SK-N-SH treated with all-trans-retinoic acid at 6 μM for 48 hours (cell line): ENCODE results near the gene UBXN2A.
A peak's percentile ranks its signal among the peaks of the same experiment; 100 is the strongest.

ENCODE experiments used
- ATAC-seq: fragments of 200-7000 bp; cut with Tn5 transposase; 3 replicates; pipeline ENCODE4 v1.9.1; 2020; ENCODE audit warnings: mild to moderate bottlenecking, moderate library complexity
- ARNTL ChIP-seq: fragments of 450-650 bp; formaldehyde crosslinking; IDR thresholded peaks from 2 replicates; pipeline ENCODE4 v1.5.0; 2020; ENCODE audit warnings: low read depth, mild to moderate bottlenecking, moderate library complexity, borderline replicate concordance
- BACH2 ChIP-seq: fragments of 250-450 bp; sonication (Bioruptor Pico); IDR thresholded peaks from 2 replicates; pipeline ENCODE4 v1.9.0; 2021; ENCODE audit warnings: mild to moderate bottlenecking, borderline replicate concordance
- CSDC2 ChIP-seq: fragments of 250-450 bp; sonication (Bioruptor Pico); IDR thresholded peaks from 2 replicates; pipeline ENCODE4 v1.5.0; 2020; ENCODE audit warnings: mild to moderate bottlenecking, moderate library complexity
- ESRRG ChIP-seq: fragments of 250-450 bp; sonication (Bioruptor Pico); IDR thresholded peaks from 2 replicates; pipeline ENCODE4 v1.6.1; 2021; ENCODE audit warnings: mild to moderate bottlenecking
- GLIS3 ChIP-seq: fragments of 250-450 bp; sonication (Bioruptor Pico); IDR thresholded peaks from 2 replicates; pipeline ENCODE4 v1.5.0; 2020; ENCODE audit warnings: mild to moderate bottlenecking, moderate library complexity
- ISL1 ChIP-seq: fragments of 250-450 bp; sonication (Bioruptor Pico); IDR thresholded peaks from 2 replicates; pipeline ENCODE4 v2.1.2; 2022; ENCODE audit warnings: mild to moderate bottlenecking, moderate library complexity
- OSR1 ChIP-seq: fragments of 250-450 bp; sonication (Bioruptor Pico); IDR thresholded peaks from 2 replicates; pipeline ENCODE4 v1.8.0; 2022; ENCODE audit warnings: moderate library complexity, mild to moderate bottlenecking, inconsistent platforms
- PPARA ChIP-seq: fragments of 250-450 bp; sonication (Bioruptor Pico); IDR thresholded peaks from 2 replicates; pipeline ENCODE4 v1.5.0; 2020; ENCODE audit warnings: mild to moderate bottlenecking, borderline replicate concordance
- RARB ChIP-seq: fragments of 250-450 bp; sonication (Bioruptor Pico); IDR thresholded peaks from 2 replicates; pipeline ENCODE4 v1.8.0; 2021; ENCODE audit warnings: mild to moderate bottlenecking, moderate library complexity
- SNAI2 ChIP-seq: fragments of 250-450 bp; sonication (Bioruptor Pico); IDR thresholded peaks from 2 replicates; pipeline ENCODE4 v1.5.0; 2020; ENCODE audit warnings: mild to moderate bottlenecking, moderate library complexity
- TCF4 ChIP-seq: fragments of 250-450 bp; sonication (Bioruptor Pico); IDR thresholded peaks from 2 replicates; pipeline ENCODE4 v1.8.0; 2021; ENCODE audit warnings: mild to moderate bottlenecking, moderate library complexity, borderline replicate concordance
- TOX ChIP-seq: fragments of 250-450 bp; sonication (Bioruptor Pico); IDR thresholded peaks from 2 replicates; pipeline ENCODE4 v1.8.0; 2021; ENCODE audit warnings: mild to moderate bottlenecking, moderate library complexity, borderline replicate concordance
- ZC3H10 ChIP-seq: fragments of 250-450 bp; sonication (Bioruptor Pico); IDR thresholded peaks from 2 replicates; pipeline ENCODE4 v1.5.1; 2021; ENCODE audit warnings: mild to moderate bottlenecking, moderate library complexity
- ZFP3 ChIP-seq: fragments of 250-450 bp; sonication (Bioruptor Pico); IDR thresholded peaks from 2 replicates; pipeline ENCODE4 v1.5.0; 2020; ENCODE audit warnings: mild to moderate bottlenecking, moderate library complexity
- ZFP30 ChIP-seq: fragments of 450-650 bp; formaldehyde crosslinking; IDR thresholded peaks from 2 replicates; pipeline ENCODE4 v1.5.0; 2022; ENCODE audit warnings: mild to moderate bottlenecking, moderate library complexity
- ZNF565 ChIP-seq: fragments of 450-650 bp; formaldehyde crosslinking; conservative IDR thresholded peaks from 2 replicates; pipeline ENCODE4 v1.5.0; 2020; ENCODE audit warnings: low read depth, mild to moderate bottlenecking, moderate library complexity
- ZNF70 ChIP-seq: fragments of 450-650 bp; formaldehyde crosslinking; IDR thresholded peaks from 2 replicates; pipeline ENCODE4 v1.5.0; 2020; ENCODE audit warnings: mild to moderate bottlenecking, moderate library complexity
- ZNF8 ChIP-seq: fragments of 450-650 bp; formaldehyde crosslinking; IDR thresholded peaks from 2 replicates; pipeline ENCODE4 v1.5.0; 2020; ENCODE audit warnings: mild to moderate bottlenecking, moderate library complexity
- TF ChIP-seq, protein P1 (sequence below): fragments of 250-450 bp; sonication (Bioruptor Pico); IDR thresholded peaks from 2 replicates; pipeline ENCODE4 v1.8.0; 2021; ENCODE audit warnings: low read depth, mild to moderate bottlenecking, moderate library complexity, borderline replicate concordance
- TF ChIP-seq, protein P2 (sequence below): fragments of 250-450 bp; sonication (Bioruptor Pico); IDR thresholded peaks from 2 replicates; pipeline ENCODE4 v1.5.0; 2020; ENCODE audit warnings: mild to moderate bottlenecking, moderate library complexity
- TF ChIP-seq, protein P3 (sequence below): fragments of 250-450 bp; sonication (Bioruptor Pico); IDR thresholded peaks from 2 replicates; pipeline ENCODE4 v1.5.1; 2020; ENCODE audit warnings: low read depth, mild to moderate bottlenecking, moderate library complexity
- TF ChIP-seq, protein P4 (sequence below): fragments of 250-450 bp; sonication (Bioruptor Pico); IDR thresholded peaks from 2 replicates; pipeline ENCODE4 v1.5.1; 2021; ENCODE audit warnings: mild to moderate bottlenecking, moderate library complexity

Gene UBXN2A

DNA sequence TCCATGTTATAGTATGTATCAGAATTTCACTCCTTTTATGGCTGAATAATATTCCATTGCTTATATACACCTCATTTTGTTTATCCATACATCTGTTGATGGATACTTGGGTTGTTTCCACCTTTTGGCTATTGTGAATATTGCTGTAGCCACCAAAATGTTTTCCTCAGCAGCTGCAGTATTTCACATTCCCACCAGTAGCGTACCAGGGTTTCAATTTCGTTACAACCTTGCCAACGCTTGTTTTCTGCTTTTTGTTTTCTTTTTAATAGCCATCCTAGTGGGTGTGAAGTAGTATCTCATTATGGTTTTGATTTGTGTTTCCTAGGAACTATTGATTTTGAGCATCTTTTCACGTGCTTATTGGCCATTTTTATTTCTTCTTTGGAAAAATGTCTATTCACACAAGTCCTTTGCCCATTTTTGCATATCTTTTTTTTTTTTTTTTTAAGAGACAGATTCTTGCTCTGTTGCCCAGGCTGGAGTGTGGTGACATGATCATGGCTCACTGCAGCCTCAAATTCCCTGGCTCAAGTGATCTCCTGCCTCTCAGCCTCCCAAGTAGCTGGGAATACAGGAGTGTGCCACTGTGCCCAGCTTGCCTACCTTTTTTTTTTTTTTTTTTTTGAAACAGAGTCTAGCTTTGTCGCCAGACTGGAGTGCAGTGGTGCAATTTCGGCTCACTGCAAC lies 14.2 kb downstream of the UBXN2A start (continued):
- TF ChIP-seq OSR1 (CRISPR knock-in tag) = no peak

DNA sequence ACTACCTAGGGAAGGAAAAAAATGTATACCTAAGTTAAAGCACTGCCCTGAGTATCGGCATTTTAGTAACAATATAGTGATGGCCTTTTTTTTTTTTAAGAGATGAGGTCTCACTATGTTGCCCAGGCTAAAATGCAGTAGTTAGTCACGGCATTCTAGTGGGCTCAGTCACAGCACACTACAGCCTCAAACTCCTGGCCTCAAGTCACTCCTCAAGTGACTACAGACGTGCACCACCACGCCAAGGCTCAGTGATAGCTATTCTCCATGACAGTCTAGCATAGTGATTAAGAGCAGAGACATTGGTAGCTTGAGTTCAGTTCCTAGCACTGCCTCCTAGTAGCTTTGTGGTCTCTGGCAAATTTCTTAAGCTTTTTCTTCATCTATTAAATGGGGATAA lies 27.6 kb downstream of the UBXN2A start:
- ATAC-seq = no peak
- no peak for TF ChIP-seq PPARA (CRISPR knock-in tag)
- TF ChIP-seq ZNF8 (CRISPR knock-in tag) = no peak
- TF ChIP-seq OSR1 (CRISPR knock-in tag) = no peak
- no peak for TF ChIP-seq ZNF565 (CRISPR knock-in tag)
- TF ChIP-seq, protein P1, sequence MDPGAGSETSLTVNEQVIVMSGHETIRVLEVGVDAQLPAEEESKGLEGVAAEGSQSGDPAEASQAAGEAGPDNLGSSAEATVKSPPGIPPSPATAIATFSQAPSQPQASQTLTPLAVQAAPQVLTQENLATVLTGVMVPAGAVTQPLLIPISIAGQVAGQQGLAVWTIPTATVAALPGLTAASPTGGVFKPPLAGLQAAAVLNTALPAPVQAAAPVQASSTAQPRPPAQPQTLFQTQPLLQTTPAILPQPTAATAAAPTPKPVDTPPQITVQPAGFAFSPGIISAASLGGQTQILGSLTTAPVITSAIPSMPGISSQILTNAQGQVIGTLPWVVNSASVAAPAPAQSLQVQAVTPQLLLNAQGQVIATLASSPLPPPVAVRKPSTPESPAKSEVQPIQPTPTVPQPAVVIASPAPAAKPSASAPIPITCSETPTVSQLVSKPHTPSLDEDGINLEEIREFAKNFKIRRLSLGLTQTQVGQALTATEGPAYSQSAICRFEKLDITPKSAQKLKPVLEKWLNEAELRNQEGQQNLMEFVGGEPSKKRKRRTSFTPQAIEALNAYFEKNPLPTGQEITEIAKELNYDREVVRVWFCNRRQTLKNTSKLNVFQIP (CRISPR knock-in tag) = no peak
- TF ChIP-seq CSDC2 = no peak
- TF ChIP-seq, protein P2, sequence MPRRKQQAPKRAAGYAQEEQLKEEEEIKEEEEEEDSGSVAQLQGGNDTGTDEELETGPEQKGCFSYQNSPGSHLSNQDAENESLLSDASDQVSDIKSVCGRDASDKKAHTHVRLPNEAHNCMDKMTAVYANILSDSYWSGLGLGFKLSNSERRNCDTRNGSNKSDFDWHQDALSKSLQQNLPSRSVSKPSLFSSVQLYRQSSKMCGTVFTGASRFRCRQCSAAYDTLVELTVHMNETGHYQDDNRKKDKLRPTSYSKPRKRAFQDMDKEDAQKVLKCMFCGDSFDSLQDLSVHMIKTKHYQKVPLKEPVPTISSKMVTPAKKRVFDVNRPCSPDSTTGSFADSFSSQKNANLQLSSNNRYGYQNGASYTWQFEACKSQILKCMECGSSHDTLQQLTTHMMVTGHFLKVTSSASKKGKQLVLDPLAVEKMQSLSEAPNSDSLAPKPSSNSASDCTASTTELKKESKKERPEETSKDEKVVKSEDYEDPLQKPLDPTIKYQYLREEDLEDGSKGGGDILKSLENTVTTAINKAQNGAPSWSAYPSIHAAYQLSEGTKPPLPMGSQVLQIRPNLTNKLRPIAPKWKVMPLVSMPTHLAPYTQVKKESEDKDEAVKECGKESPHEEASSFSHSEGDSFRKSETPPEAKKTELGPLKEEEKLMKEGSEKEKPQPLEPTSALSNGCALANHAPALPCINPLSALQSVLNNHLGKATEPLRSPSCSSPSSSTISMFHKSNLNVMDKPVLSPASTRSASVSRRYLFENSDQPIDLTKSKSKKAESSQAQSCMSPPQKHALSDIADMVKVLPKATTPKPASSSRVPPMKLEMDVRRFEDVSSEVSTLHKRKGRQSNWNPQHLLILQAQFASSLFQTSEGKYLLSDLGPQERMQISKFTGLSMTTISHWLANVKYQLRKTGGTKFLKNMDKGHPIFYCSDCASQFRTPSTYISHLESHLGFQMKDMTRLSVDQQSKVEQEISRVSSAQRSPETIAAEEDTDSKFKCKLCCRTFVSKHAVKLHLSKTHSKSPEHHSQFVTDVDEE (CRISPR knock-in tag) = no peak
- TF ChIP-seq ESRRG (CRISPR knock-in tag) = no peak
- TF ChIP-seq BACH2 (CRISPR knock-in tag) = no peak
- TF ChIP-seq, protein P3, sequence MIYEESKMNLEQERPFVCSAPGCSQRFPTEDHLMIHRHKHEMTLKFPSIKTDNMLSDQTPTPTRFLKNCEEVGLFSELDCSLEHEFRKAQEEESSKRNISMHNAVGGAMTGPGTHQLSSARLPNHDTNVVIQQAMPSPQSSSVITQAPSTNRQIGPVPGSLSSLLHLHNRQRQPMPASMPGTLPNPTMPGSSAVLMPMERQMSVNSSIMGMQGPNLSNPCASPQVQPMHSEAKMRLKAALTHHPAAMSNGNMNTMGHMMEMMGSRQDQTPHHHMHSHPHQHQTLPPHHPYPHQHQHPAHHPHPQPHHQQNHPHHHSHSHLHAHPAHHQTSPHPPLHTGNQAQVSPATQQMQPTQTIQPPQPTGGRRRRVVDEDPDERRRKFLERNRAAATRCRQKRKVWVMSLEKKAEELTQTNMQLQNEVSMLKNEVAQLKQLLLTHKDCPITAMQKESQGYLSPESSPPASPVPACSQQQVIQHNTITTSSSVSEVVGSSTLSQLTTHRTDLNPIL (CRISPR knock-in tag) = no peak
- TF ChIP-seq, protein P4, sequence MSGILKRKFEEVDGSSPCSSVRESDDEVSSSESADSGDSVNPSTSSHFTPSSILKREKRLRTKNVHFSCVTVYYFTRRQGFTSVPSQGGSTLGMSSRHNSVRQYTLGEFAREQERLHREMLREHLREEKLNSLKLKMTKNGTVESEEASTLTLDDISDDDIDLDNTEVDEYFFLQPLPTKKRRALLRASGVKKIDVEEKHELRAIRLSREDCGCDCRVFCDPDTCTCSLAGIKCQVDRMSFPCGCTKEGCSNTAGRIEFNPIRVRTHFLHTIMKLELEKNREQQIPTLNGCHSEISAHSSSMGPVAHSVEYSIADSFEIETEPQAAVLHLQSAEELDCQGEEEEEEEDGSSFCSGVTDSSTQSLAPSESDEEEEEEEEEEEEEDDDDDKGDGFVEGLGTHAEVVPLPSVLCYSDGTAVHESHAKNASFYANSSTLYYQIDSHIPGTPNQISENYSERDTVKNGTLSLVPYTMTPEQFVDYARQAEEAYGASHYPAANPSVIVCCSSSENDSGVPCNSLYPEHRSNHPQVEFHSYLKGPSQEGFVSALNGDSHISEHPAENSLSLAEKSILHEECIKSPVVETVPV = no peak
- no peak for TF ChIP-seq TCF4
- TF ChIP-seq, all 23 proteins: peak for 0

DNA sequence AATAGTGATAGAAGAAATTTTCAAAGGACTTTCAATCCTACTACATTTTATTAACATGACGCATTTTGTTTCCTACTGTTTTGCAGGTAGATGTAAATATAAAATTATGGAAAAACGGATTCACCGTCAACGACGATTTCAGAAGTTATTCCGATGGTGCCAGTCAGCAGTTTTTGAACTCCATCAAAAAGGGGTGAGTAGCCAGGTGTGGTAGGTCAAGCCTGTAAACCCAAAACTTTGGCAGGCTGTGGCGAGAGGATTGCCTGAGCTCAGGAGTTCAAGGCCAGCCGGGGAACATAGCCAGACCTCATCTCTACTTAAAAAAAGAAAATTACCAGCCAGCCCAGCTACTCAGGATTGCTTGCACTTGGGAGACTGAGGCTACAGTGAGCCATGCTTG lies 36.6 kb downstream of the UBXN2A start:
- ATAC-seq = no peak
- TF ChIP-seq GLIS3 (CRISPR knock-in tag) (no peak), OSR1 (CRISPR knock-in tag) (no peak), ZFP30 (CRISPR knock-in tag) (no peak), TCF4 (no peak), SNAI2 (no peak), ISL1 (no peak), RARB (CRISPR knock-in tag) (no peak), TOX (no peak), ESRRG (CRISPR knock-in tag) (no peak), ZNF70 (no peak), ZNF565 (CRISPR knock-in tag) (no peak), ZFP3 (CRISPR knock-in tag) (no peak), ARNTL (CRISPR knock-in tag) (no peak)
- TF ChIP-seq, protein P4 = no peak

DNA sequence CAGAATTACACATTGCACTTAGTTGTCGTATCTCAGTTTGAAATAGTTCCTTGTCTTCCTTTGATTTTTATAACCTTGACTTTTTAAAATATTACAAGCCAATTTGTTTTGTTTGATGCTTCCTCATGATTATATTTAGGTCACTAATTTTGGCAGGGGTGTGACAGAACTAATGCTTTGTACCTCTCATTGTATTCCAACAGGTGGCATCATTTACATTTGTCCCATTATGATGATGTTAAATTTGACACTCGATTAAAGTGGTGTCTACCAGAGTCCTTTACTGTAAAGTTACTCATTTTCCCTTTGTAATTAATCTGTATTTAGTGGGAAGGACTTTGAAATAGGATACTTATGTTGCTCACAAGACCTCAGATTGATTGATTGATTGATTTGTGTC lies 48.1 kb downstream of the UBXN2A start:
- TF ChIP-seq ZNF565 (CRISPR knock-in tag) (no peak), ZFP30 (CRISPR knock-in tag) (no peak), PPARA (CRISPR knock-in tag) (no peak), ISL1 (no peak), ZC3H10 (CRISPR knock-in tag) (no peak), RARB (CRISPR knock-in tag) (no peak), ZFP3 (CRISPR knock-in tag) (no peak), TOX (no peak), GLIS3 (CRISPR knock-in tag) (no peak), ZNF70 (no peak)
- TF ChIP-seq, protein P4 = no peak
- TF ChIP-seq, protein P2 (CRISPR knock-in tag) = no peak
- ATAC-seq = peak; percentile 56; the same call in 2 of the 3 replicates
